ENCODE data around the gene SLC2A4.

The SLC2A4 gene

GRCh38 chr17:7292729-7293128, 11.2 kb downstream of the SLC2A4 start:
- Histone ChIP-seq H3K4me3 (no peak overlapping the region), H3K4me1 (peaks cover 14% of the 10 kb centered on the region), H3K9me3 (no peaks in the 10 kb centered on the region), H3K36me3 (replicated peaks) (no peaks in the 10 kb centered on the region), H3K27me3 (ENCODE audit: low read depth) (peaks cover 6% of the 10 kb centered on the region)
- DNase-seq (ENCODE audit: low spot score in 2 of 2): no peak
- in situ Hi-C loops (cut with MboI; ENCODE audit: low sequenced_read_pairs): no loop called here

GRCh38 chr17:7293159-7293558, 11.6 kb downstream of the SLC2A4 start:
- Histone ChIP-seq H3K4me3 (no peak overlapping the region), H3K9me3 (no peaks in the 10 kb centered on the region), H3K36me3 (replicated peaks) (no peaks in the 10 kb centered on the region), H3K4me1 (peaks cover 14% of the 10 kb centered on the region), H3K27me3 (ENCODE audit: low read depth) (peaks cover 6% of the 10 kb centered on the region)
- DNase-seq (ENCODE audit: low spot score in 2 of 2): no peak
- in situ Hi-C loops (cut with MboI; ENCODE audit: low sequenced_read_pairs): no loop called here

GRCh38 chr17:7293816-7294613, 12.5 kb downstream of the SLC2A4 start:
- H3K9me3 ChIP-seq: no peaks in the 10 kb centered on the region
- H3K36me3 ChIP-seq (replicated peaks): no peaks in the 10 kb centered on the region
- H3K27me3 ChIP-seq (ENCODE audit: low read depth): peaks cover 6% of the 10 kb centered on the region
- peak in 1 of 2 experiments; percentile 85 for DNase-seq (ENCODE audit: low spot score in 2 of 2)
- peaks cover 14% of the 10 kb centered on the region for H3K4me1 ChIP-seq
- in situ Hi-C loops (cut with MboI; ENCODE audit: low sequenced_read_pairs): no loop called here
- peak overlapping the region; percentile 14 for H3K4me3 ChIP-seq

- Histone ChIP-seq H3K4me1 (peaks cover 14% of the 10 kb centered on the region), H3K27me3 (ENCODE audit: low read depth) (peaks cover 6% of the 10 kb centered on the region), H3K36me3 (replicated peaks) (no peaks in the 10 kb centered on the region), H3K4me3 (peak within 1 kb of the TSS; percentile 14), H3K9me3 (no peaks in the 10 kb centered on the region)
- in situ Hi-C loops (cut with MboI; ENCODE audit: low sequenced_read_pairs): no loop called here
- DNase-seq (ENCODE audit: low spot score in 2 of 2): peak; percentile 84 to 95
Observed at GRCh38 chr17:7294614-7295153, 13.2 kb downstream of the SLC2A4 start, which contains the start of gene YBX2. Gene YBX2, minus strand, starts transcription at chr17:7294639. Its CDS starts 139 bp downstream, at chr17:7294500.

GRCh38 chr17:7295230-7296180, 14.0 kb downstream of the SLC2A4 start:
- H3K4me3 ChIP-seq: no peak overlapping the region
- in situ Hi-C loops (cut with MboI; ENCODE audit: low sequenced_read_pairs): no loop called here

GRCh38 chr17:7296189-7296861, 14.8 kb downstream of the SLC2A4 start:
- no peaks in the 10 kb centered on the region for H3K9me3 ChIP-seq
- in situ Hi-C loops (cut with MboI; ENCODE audit: low sequenced_read_pairs): no loop called here
- peaks cover 14% of the 10 kb centered on the region for H3K4me1 ChIP-seq
- no peaks in the 10 kb centered on the region for H3K36me3 ChIP-seq (replicated peaks)
- peak; percentile 70 to 90 for DNase-seq (ENCODE audit: low spot score in 2 of 2)
- no peak overlapping the region for H3K4me3 ChIP-seq
- H3K27me3 ChIP-seq (ENCODE audit: low read depth): peaks cover 6% of the 10 kb centered on the region

More at GRCh38 chr17:7295230-7296180, 14.0 kb downstream of the SLC2A4 start:
- Histone ChIP-seq H3K27me3 (ENCODE audit: low read depth) (peaks cover 6% of the 10 kb centered on the region), H3K9me3 (no peaks in the 10 kb centered on the region), H3K36me3 (replicated peaks) (no peaks in the 10 kb centered on the region), H3K4me1 (peaks cover 14% of the 10 kb centered on the region)
- no peak for DNase-seq (ENCODE audit: low spot score in 2 of 2)

GRCh38 chr17:7304179-7304578, 22.7 kb downstream of the SLC2A4 start:
- Histone ChIP-seq H3K36me3 (replicated peaks) (peaks cover 16% of the 10 kb centered on the region), H3K27me3 (ENCODE audit: low read depth) (no peaks in the 10 kb centered on the region), H3K4me3 (no peak overlapping the region), H3K9me3 (no peaks in the 10 kb centered on the region), H3K4me1 (no peaks in the 10 kb centered on the region; the same call in none of the 2 replicates)
- no peak for DNase-seq (ENCODE audit: low spot score in 2 of 2)
- in situ Hi-C loops (cut with MboI; ENCODE audit: low sequenced_read_pairs): no loop called here

GRCh38 chr17:7306911-7307685, 25.6 kb downstream of the SLC2A4 start, which contains the start of gene EIF5A:
Gene EIF5A, plus strand, starts transcription at chr17:7307628. Its CDS starts 2,008 bp downstream, at chr17:7309636.
- peak within 1 kb of the TSS; percentile 90 for H3K4me3 ChIP-seq
- H3K4me1 ChIP-seq: peaks cover 3% of the 10 kb centered on the region
- H3K27me3 ChIP-seq (ENCODE audit: low read depth): no peaks in the 10 kb centered on the region
- H3K9me3 ChIP-seq: no peaks in the 10 kb centered on the region
- peaks cover 42% of the 10 kb centered on the region for H3K36me3 ChIP-seq (replicated peaks)
- peak; percentile 100 for DNase-seq (ENCODE audit: low spot score in 2 of 2)
- in situ Hi-C loops (cut with MboI; ENCODE audit: low sequenced_read_pairs): no loop called here

- H3K4me3 ChIP-seq: peak overlapping the region; percentile 90
- peaks cover 3% of the 10 kb centered on the region for H3K4me1 ChIP-seq
- no peaks in the 10 kb centered on the region for H3K27me3 ChIP-seq (ENCODE audit: low read depth)
- no peaks in the 10 kb centered on the region for H3K9me3 ChIP-seq
- in situ Hi-C loops (cut with MboI; ENCODE audit: low sequenced_read_pairs): no loop called here
- peaks cover 50% of the 10 kb centered on the region for H3K36me3 ChIP-seq (replicated peaks)
- DNase-seq (ENCODE audit: low spot score in 2 of 2): peak in 1 of 2 experiments; percentile 70
Observed at GRCh38 chr17:7307686-7308624, 26.4 kb downstream of the SLC2A4 start.

- Histone ChIP-seq H3K36me3 (replicated peaks) (peaks cover 59% of the 10 kb centered on the region), H3K4me3 (peak overlapping the region; percentile 90), H3K4me1 (peaks cover 3% of the 10 kb centered on the region), H3K27me3 (ENCODE audit: low read depth) (no peaks in the 10 kb centered on the region), H3K9me3 (no peaks in the 10 kb centered on the region)
- in situ Hi-C loops (cut with MboI; ENCODE audit: low sequenced_read_pairs): no loop called here
- DNase-seq (ENCODE audit: low spot score in 2 of 2): peak; percentile 83 to 90
Observed at GRCh38 chr17:7308625-7309433, 27.3 kb downstream of the SLC2A4 start.

- in situ Hi-C loops (cut with MboI; ENCODE audit: low sequenced_read_pairs): no loop called here
- Histone ChIP-seq H3K4me3 (peak overlapping the region; percentile 90), H3K27me3 (ENCODE audit: low read depth) (no peaks in the 10 kb centered on the region), H3K36me3 (replicated peaks) (peaks cover 65% of the 10 kb centered on the region), H3K4me1 (peaks cover 7% of the 10 kb centered on the region), H3K9me3 (no peaks in the 10 kb centered on the region)
- no peak for DNase-seq (ENCODE audit: low spot score in 2 of 2)
Observed at GRCh38 chr17:7309628-7310027, 28.1 kb downstream of the SLC2A4 start.

Data from HAP-1 (cell line).